ENCODE results near the gene NHEJ1. TPM values are rescaled to one million over a fixed set of nuclear protein-coding genes. Genes with fewer than 3 reads are reported as not detected.

NHEJ1 gene
- total RNA-seq, 1 experiment from 2014 or later = 22.3 TPM

DNA sequence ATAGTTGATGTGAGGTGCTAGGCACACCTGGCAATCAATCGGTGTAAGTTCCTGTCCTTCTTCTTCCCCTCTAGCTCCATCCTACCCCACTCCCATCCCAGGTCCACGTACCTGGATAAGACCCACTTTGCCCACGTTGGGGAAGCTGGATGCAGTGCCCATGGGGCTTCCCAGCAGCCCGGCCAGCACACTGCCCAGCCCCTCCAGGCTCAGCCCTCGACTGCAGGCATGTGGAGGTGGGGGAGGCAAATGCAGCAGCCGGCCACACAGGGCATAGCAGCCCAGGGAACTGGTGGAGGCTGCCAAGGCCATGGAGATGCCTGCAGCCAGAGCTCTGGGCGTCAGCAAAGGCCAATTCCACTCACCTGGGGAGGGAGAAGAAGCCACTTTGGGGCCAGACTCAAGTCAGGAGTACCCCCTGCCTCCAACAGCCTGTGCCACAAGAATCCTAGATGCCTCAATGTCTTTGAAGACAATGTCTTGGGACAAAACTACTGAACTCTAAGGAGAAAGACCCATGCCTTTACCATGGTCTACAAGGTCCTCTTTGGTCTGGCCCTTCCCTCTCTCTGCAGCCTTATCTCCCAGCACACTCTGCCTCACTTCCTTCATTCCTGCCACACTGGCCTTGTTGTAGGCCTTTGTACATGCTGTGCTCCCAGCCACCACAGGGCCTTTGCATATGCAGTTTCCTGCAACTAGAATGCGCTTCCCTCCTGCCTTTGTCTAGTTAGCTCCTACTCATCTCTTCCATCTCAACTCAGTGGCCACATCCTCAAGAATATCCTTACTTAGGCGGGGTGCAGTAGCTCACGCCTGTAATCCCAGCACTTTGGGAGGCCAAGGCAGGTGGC, 4.7 kb upstream of the NHEJ1 start:
- no peak overlapping the region for H3K4me3 Mint-ChIP-seq
- ChIA-PET CTCF (no interaction called here), POLR2A (no interaction called here)
- ATAC-seq (no peak), DNase-seq (ENCODE audit: low spot score) (no peak)
- TF ChIP-seq, protein P1, sequence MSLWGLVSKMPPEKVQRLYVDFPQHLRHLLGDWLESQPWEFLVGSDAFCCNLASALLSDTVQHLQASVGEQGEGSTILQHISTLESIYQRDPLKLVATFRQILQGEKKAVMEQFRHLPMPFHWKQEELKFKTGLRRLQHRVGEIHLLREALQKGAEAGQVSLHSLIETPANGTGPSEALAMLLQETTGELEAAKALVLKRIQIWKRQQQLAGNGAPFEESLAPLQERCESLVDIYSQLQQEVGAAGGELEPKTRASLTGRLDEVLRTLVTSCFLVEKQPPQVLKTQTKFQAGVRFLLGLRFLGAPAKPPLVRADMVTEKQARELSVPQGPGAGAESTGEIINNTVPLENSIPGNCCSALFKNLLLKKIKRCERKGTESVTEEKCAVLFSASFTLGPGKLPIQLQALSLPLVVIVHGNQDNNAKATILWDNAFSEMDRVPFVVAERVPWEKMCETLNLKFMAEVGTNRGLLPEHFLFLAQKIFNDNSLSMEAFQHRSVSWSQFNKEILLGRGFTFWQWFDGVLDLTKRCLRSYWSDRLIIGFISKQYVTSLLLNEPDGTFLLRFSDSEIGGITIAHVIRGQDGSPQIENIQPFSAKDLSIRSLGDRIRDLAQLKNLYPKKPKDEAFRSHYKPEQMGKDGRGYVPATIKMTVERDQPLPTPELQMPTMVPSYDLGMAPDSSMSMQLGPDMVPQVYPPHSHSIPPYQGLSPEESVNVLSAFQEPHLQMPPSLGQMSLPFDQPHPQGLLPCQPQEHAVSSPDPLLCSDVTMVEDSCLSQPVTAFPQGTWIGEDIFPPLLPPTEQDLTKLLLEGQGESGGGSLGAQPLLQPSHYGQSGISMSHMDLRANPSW (CRISPR knock-in tag; conservative IDR thresholded peaks at IDR 0.05; ENCODE audit: low read depth) = no peak
- TF ChIP-seq ZNF138 (CRISPR knock-in tag; conservative IDR thresholded peaks at IDR 0.05) (no peak), GTF2I (CRISPR knock-in tag; conservative IDR thresholded peaks at IDR 0.05) (peak; percentile 69; the same call in 1 of the 2 replicates)
- no peak overlapping the region for H3K27ac Mint-ChIP-seq
- H3K4me1 Mint-ChIP-seq = peaks cover 7% of the 10 kb centered on the region
- no peaks in the 10 kb centered on the region for H3K36me3 Mint-ChIP-seq
- no peaks in the 10 kb centered on the region for H3K9me3 Mint-ChIP-seq
- H3K27me3 Mint-ChIP-seq (ENCODE audit: low read depth) = peaks cover 19% of the 10 kb centered on the region

DNA sequence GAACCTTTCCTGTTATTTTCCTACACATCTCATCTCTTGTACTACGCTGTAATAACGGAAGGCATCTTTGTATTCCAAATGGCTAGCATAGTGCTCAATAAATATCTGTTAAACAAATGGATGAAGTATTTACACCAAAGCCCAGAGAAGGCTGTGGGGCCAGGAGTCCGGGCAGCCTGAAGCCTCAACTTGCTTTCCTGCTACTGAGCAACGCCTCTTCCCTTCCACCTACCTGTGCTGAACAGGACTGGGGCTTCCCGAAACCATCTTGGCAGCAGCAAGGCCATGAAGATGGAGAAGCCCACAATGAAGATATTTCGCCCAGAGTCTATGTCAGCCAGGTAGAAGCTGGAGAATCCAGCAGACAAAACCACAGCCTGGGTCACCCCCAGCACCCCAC, 2.5 kb upstream of the NHEJ1 start:
- Mint-ChIP-seq H3K4me3 (no peak overlapping the region), H3K27me3 (ENCODE audit: low read depth) (peaks cover 19% of the 10 kb centered on the region), H3K9me3 (no peaks in the 10 kb centered on the region), H3K36me3 (no peaks in the 10 kb centered on the region), H3K4me1 (peaks cover 10% of the 10 kb centered on the region), H3K27ac (no peak overlapping the region)
- ChIA-PET POLR2A (no interaction called here), CTCF (interaction anchor here (0.9 kb wide), 1 partner anchor 9 kb away, joined by 3 read pairs; no protein-coding TSS in a partner anchor)
- no peak for TF ChIP-seq IRF2 (CRISPR knock-in tag; IDR thresholded peaks at IDR 0.05; ENCODE audit: borderline replicate concordance, low read depth)
- TF ChIP-seq JAZF1 (CRISPR knock-in tag; IDR thresholded peaks at IDR 0.05) = no peak
- TF ChIP-seq, protein P2, sequence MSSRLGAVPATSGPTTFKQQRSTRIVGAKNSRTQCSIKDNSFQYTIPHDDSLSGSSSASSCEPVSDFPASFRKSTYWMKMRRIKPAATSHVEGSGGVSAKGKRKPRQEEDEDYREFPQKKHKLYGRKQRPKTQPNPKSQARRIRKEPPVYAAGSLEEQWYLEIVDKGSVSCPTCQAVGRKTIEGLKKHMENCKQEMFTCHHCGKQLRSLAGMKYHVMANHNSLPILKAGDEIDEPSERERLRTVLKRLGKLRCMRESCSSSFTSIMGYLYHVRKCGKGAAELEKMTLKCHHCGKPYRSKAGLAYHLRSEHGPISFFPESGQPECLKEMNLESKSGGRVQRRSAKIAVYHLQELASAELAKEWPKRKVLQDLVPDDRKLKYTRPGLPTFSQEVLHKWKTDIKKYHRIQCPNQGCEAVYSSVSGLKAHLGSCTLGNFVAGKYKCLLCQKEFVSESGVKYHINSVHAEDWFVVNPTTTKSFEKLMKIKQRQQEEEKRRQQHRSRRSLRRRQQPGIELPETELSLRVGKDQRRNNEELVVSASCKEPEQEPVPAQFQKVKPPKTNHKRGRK (CRISPR knock-in tag; IDR thresholded peaks at IDR 0.05; ENCODE audit: borderline replicate concordance) = no peak
- TF ChIP-seq TEAD1 (CRISPR knock-in tag; IDR thresholded peaks at IDR 0.05) = no peak
- TF ChIP-seq FOXP1 (CRISPR knock-in tag; IDR thresholded peaks at IDR 0.05; ENCODE audit: borderline replicate concordance) = no peak
- no peak for TF ChIP-seq CREM (CRISPR knock-in tag; IDR thresholded peaks at IDR 0.05)
- no peak for TF ChIP-seq TP53 (CRISPR knock-in tag; IDR thresholded peaks at IDR 0.05)
- no peak for TF ChIP-seq SOX15 (CRISPR knock-in tag; IDR thresholded peaks at IDR 0.05)
- TF ChIP-seq, protein P3, sequence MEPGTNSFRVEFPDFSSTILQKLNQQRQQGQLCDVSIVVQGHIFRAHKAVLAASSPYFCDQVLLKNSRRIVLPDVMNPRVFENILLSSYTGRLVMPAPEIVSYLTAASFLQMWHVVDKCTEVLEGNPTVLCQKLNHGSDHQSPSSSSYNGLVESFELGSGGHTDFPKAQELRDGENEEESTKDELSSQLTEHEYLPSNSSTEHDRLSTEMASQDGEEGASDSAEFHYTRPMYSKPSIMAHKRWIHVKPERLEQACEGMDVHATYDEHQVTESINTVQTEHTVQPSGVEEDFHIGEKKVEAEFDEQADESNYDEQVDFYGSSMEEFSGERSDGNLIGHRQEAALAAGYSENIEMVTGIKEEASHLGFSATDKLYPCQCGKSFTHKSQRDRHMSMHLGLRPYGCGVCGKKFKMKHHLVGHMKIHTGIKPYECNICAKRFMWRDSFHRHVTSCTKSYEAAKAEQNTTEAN (CRISPR knock-in tag; IDR thresholded peaks at IDR 0.05) = no peak
- TF ChIP-seq ZNF671 (CRISPR knock-in tag; IDR thresholded peaks at IDR 0.05) = no peak
- TF ChIP-seq, protein P1 (CRISPR knock-in tag; conservative IDR thresholded peaks at IDR 0.05; ENCODE audit: low read depth) = no peak
- TF ChIP-seq, protein P4, sequence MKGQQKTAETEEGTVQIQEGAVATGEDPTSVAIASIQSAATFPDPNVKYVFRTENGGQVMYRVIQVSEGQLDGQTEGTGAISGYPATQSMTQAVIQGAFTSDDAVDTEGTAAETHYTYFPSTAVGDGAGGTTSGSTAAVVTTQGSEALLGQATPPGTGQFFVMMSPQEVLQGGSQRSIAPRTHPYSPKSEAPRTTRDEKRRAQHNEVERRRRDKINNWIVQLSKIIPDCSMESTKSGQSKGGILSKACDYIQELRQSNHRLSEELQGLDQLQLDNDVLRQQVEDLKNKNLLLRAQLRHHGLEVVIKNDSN (CRISPR knock-in tag; IDR thresholded peaks at IDR 0.05) = no peak
- TF ChIP-seq, protein P5, sequence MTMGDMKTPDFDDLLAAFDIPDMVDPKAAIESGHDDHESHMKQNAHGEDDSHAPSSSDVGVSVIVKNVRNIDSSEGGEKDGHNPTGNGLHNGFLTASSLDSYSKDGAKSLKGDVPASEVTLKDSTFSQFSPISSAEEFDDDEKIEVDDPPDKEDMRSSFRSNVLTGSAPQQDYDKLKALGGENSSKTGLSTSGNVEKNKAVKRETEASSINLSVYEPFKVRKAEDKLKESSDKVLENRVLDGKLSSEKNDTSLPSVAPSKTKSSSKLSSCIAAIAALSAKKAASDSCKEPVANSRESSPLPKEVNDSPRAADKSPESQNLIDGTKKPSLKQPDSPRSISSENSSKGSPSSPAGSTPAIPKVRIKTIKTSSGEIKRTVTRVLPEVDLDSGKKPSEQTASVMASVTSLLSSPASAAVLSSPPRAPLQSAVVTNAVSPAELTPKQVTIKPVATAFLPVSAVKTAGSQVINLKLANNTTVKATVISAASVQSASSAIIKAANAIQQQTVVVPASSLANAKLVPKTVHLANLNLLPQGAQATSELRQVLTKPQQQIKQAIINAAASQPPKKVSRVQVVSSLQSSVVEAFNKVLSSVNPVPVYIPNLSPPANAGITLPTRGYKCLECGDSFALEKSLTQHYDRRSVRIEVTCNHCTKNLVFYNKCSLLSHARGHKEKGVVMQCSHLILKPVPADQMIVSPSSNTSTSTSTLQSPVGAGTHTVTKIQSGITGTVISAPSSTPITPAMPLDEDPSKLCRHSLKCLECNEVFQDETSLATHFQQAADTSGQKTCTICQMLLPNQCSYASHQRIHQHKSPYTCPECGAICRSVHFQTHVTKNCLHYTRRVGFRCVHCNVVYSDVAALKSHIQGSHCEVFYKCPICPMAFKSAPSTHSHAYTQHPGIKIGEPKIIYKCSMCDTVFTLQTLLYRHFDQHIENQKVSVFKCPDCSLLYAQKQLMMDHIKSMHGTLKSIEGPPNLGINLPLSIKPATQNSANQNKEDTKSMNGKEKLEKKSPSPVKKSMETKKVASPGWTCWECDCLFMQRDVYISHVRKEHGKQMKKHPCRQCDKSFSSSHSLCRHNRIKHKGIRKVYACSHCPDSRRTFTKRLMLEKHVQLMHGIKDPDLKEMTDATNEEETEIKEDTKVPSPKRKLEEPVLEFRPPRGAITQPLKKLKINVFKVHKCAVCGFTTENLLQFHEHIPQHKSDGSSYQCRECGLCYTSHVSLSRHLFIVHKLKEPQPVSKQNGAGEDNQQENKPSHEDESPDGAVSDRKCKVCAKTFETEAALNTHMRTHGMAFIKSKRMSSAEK (CRISPR knock-in tag; IDR thresholded peaks at IDR 0.05; ENCODE audit: borderline replicate concordance) = no peak
- TF ChIP-seq ZNF138 (CRISPR knock-in tag; conservative IDR thresholded peaks at IDR 0.05) = no peak
- no peak for TF ChIP-seq SMAD4 (CRISPR knock-in tag; IDR thresholded peaks at IDR 0.05)
- ATAC-seq = no peak
- no peak for DNase-seq (ENCODE audit: low spot score)
